SU-DHL-6 (cell line): ENCODE measurements around the gene KIF12.

Source experiments
- EZH2phosphoT487 ChIP-seq: fragments of 200-600 bp; sonication (generic), shearing (Covaris generic); conservative IDR thresholded peaks from 2 replicates; pipeline ENCODE4 v1.6.1; 2018; ENCODE audit warnings: mild to moderate bottlenecking, antibody characterized with exemption, low read length, moderate library complexity, mixed read lengths
- TF ChIP-seq, protein P1 (sequence below): fragments of 200-600 bp; sonication (generic); IDR thresholded peaks from one replicate; pipeline ENCODE4 v1.5.1; 2017; ENCODE audit warnings: antibody characterized with exemption, mild to moderate bottlenecking, low read length, moderate library complexity; ENCODE audit not compliant: insufficient read depth, poor library complexity, severe bottlenecking

DNA sequence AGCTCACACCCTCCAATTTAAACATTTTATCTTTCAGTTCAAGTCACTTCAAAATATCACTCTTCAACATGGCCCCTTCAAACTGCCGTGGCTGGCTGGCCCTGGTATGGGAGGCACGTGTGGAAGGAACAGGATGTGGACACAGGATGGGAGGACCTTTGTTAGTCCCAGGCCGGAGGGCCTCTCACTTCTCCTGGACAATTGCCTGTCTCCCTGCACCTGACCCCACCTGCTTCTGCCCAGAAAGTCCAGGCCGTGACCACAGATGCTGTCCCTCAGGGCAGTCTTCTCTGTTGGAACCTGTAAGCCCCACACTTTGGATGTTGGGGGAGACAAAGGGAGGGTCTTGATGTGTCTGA is 40.4 kb downstream of the KIF12 start:
- TF ChIP-seq, protein P1, sequence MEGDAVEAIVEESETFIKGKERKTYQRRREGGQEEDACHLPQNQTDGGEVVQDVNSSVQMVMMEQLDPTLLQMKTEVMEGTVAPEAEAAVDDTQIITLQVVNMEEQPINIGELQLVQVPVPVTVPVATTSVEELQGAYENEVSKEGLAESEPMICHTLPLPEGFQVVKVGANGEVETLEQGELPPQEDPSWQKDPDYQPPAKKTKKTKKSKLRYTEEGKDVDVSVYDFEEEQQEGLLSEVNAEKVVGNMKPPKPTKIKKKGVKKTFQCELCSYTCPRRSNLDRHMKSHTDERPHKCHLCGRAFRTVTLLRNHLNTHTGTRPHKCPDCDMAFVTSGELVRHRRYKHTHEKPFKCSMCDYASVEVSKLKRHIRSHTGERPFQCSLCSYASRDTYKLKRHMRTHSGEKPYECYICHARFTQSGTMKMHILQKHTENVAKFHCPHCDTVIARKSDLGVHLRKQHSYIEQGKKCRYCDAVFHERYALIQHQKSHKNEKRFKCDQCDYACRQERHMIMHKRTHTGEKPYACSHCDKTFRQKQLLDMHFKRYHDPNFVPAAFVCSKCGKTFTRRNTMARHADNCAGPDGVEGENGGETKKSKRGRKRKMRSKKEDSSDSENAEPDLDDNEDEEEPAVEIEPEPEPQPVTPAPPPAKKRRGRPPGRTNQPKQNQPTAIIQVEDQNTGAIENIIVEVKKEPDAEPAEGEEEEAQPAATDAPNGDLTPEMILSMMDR, result no peak
- no peak for TF ChIP-seq EZH2phosphoT487
